ENCODE results near the gene NRBF2. TPM values are rescaled to one million over a fixed set of nuclear protein-coding genes. Genes with fewer than 3 reads are reported as not detected.
"Not testable (repeated sequence)": the region's sequence is repeated elsewhere in the genome, so short reads cannot be mapped to it uniquely, and the experiment has no call there.

NRBF2 gene
- polyA plus RNA-seq, 1 experiment: 20.7 TPM

- DNase-seq (ENCODE audit: low read depth): no peak
- ChIA-PET CTCF (interaction anchor here (1.2 to 2.0 kb wide), 4 partner anchors 12 to 535 kb away, joined by 3 to 10 read pairs (median 6); partner anchors contain the start of gene NRBF2), POLR2A (no interaction called here)
- TF ChIP-seq, protein P1, sequence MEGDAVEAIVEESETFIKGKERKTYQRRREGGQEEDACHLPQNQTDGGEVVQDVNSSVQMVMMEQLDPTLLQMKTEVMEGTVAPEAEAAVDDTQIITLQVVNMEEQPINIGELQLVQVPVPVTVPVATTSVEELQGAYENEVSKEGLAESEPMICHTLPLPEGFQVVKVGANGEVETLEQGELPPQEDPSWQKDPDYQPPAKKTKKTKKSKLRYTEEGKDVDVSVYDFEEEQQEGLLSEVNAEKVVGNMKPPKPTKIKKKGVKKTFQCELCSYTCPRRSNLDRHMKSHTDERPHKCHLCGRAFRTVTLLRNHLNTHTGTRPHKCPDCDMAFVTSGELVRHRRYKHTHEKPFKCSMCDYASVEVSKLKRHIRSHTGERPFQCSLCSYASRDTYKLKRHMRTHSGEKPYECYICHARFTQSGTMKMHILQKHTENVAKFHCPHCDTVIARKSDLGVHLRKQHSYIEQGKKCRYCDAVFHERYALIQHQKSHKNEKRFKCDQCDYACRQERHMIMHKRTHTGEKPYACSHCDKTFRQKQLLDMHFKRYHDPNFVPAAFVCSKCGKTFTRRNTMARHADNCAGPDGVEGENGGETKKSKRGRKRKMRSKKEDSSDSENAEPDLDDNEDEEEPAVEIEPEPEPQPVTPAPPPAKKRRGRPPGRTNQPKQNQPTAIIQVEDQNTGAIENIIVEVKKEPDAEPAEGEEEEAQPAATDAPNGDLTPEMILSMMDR (IDR thresholded peaks at IDR 0.05; ENCODE audit: insufficient read depth, low read depth, low read length): no peak
- H3K4me3 ChIP-seq (ENCODE audit: low read depth, low read length): no peak overlapping the region
- peaks cover 1% of the 10 kb centered on the region; the same call in 1 of the 2 replicates for H3K36me3 ChIP-seq (ENCODE audit: control insufficient read depth, insufficient read depth, low read length)
- no peaks in the 10 kb centered on the region for H3K27me3 ChIP-seq (ENCODE audit: control insufficient read depth, insufficient read depth, low read length)
These were observed 12.7 kb downstream of the NRBF2 start for GRCh38 chr10:63145782-63146181.

DNA sequence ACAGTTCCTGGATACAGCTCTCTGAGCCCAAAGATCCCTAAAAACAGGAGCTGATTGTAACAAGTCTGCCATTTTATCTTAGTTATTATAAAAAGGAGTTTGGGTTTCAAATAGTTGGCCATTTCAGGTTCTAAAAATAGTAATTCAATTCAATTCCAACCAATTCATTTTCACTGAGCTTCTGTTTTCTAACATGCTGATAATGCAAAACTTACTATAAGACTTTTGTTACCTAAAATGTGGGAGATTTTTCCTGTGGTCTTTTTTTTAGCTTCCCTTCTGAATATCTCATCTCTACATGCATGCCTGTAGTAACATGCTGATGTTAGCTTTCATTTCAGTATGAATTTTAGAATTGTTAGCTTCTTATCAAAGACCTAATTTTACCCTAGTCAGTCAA is 13.4 kb downstream of the NRBF2 start:
- no peak overlapping the region for H3K4me3 ChIP-seq (ENCODE audit: low read depth, low read length)
- ChIA-PET POLR2A (no interaction called here), CTCF (interaction anchor here (1.3 to 2.0 kb wide), 3 partner anchors 12 to 62 kb away, joined by 5 to 10 read pairs (median 6); partner anchors contain the start of gene NRBF2)
- peaks cover 2% of the 10 kb centered on the region; the same call in 1 of the 2 replicates for H3K36me3 ChIP-seq (ENCODE audit: control insufficient read depth, insufficient read depth, low read length)
- no peaks in the 10 kb centered on the region for H3K27me3 ChIP-seq (ENCODE audit: control insufficient read depth, insufficient read depth, low read length)
- TF ChIP-seq, protein P1 (IDR thresholded peaks at IDR 0.05; ENCODE audit: insufficient read depth, low read depth, low read length): no peak
- DNase-seq (ENCODE audit: low read depth): no peak

GRCh38 chr10:63150745-63151144 is 17.6 kb downstream of the NRBF2 start:
- POLR2A ChIA-PET: no interaction called here
- TF ChIP-seq, protein P1 (IDR thresholded peaks at IDR 0.05; ENCODE audit: insufficient read depth, low read depth, low read length): no peak
- Histone ChIP-seq H3K36me3 (ENCODE audit: control insufficient read depth, insufficient read depth, low read length) (peaks cover 7% of the 10 kb centered on the region), H3K4me3 (ENCODE audit: low read depth, low read length) (no peak overlapping the region), H3K27me3 (ENCODE audit: control insufficient read depth, insufficient read depth, low read length) (no peaks in the 10 kb centered on the region)
- CTCF ChIA-PET: interaction anchor here (0.9 to 1.0 kb wide), 2 partner anchors 67 to 117 kb away, joined by 3 read pairs; no protein-coding TSS in a partner anchor
- no peak for DNase-seq (ENCODE audit: low read depth)

- CTCF ChIA-PET: interaction anchor here (0.8 kb wide), 1 partner anchor 20 kb away, joined by 3 read pairs; no protein-coding TSS in a partner anchor
- H3K27me3 ChIP-seq (ENCODE audit: control insufficient read depth, insufficient read depth, low read length); DNase-seq (ENCODE audit: low read depth); H3K4me3 ChIP-seq (ENCODE audit: low read depth, low read length); H3K36me3 ChIP-seq (ENCODE audit: control insufficient read depth, insufficient read depth, low read length); POLR2A ChIA-PET: not testable (repeated sequence)
These were observed 20.9 kb downstream of the NRBF2 start for GRCh38 chr10:63153868-63154545.

GRCh38 chr10:63154546-63155387 is 21.6 kb downstream of the NRBF2 start:
- TF ChIP-seq, protein P1 (IDR thresholded peaks at IDR 0.05; ENCODE audit: insufficient read depth, low read depth, low read length): no peak
- Histone ChIP-seq H3K4me3 (ENCODE audit: low read depth, low read length) (no peak overlapping the region), H3K36me3 (ENCODE audit: control insufficient read depth, insufficient read depth, low read length) (peaks cover 7% of the 10 kb centered on the region), H3K27me3 (ENCODE audit: control insufficient read depth, insufficient read depth, low read length) (no peaks in the 10 kb centered on the region)
- DNase-seq (ENCODE audit: low read depth): no peak
- CTCF ChIA-PET: no interaction called here
- POLR2A ChIA-PET: no interaction called here

All from BJ (cell line).